HepG2 (cell line): ENCODE measurements around the gene C1orf185. TPM values are rescaled to one million over a fixed set of nuclear protein-coding genes. Genes with fewer than 3 reads are reported as not detected.

Source experiments
- ATAC-seq: fragments of 200-7000 bp; cut with Tn5 transposase; 3 replicates; pipeline ENCODE4 v1.9.1; 2020; ENCODE audit warnings: mild to moderate bottlenecking, moderate library complexity
- BruUV-seq: library from RNA; stranded (reverse); fragments of 400-500 nt; replicated peaks from 2 replicates; lab custom pipeline; 2021; lab: Mats Ljungman, UMichigan
- CTCF ChIA-PET: fragments of 300-600 bp; formaldehyde crosslinking; extraction: SDS; loops from one replicate; lab custom pipeline; 2021; ENCODE audit warnings: low total read pairs, inconsistent platforms, low intra/inter-chr PET ratio; lab: Yijun Ruan, JAX
- POLR2A ChIA-PET: fragments of 350-600 bp; sonication (Branson Sonifier 250); formaldehyde crosslinking; loops from one replicate; lab custom pipeline; 2020; ENCODE audit warnings: antibody characterized with exemption, inconsistent platforms; lab: Yijun Ruan, JAX
- DNase-seq: peaks from one replicate; pipeline ENCODE4 v3.0.0-alpha.2; 2015; ENCODE audit warnings: low spot score
- FAIRE-seq: peaks from 3 replicates; lab custom pipeline; 2011; peaks lifted over from hg19 to GRCh38; lab: Jason Lieb, UNC
- H2AFZ ChIP-seq: one replicate; pipeline ENCODE4 v1.6.1; 2011; ENCODE audit warnings: low read length, inconsistent platforms
- H3K27ac ChIP-seq: fragments of 300-600 bp; 3 replicates; pipeline ENCODE4 v1.8.0; 2011; ENCODE audit warnings: mixed run types, mild to moderate bottlenecking, mixed read lengths, low read length, inconsistent platforms; ENCODE audit not compliant: insufficient read depth; ENCODE audit errors: extremely low read length
- H3K27me3 ChIP-seq, 2 experiments: fragments of 200-600 bp in 1 of 2; 2 replicates in 1 of 2; 3 replicates in 1 of 2; pipeline versions ENCODE4 v1.6.0 to v1.8.0; 2011; ENCODE audit warnings: low read length in 2 of 2, mild to moderate bottlenecking in 2 of 2, moderate library complexity in 2 of 2, inconsistent platforms in 1 of 2; ENCODE audit not compliant: insufficient read depth in 2 of 2, control insufficient read depth in 1 of 2
- H3K36me3 ChIP-seq, 2 experiments: fragments of 200-600 bp in 1 of 2; replicated peaks in 1 of 2; 2 replicates in 1 of 2; 3 replicates in 1 of 2; pipeline versions ENCODE4 v1.5.1 to v1.8.0; 2011; ENCODE audit warnings: low read length in 2 of 2, inconsistent platforms in 1 of 2; ENCODE audit not compliant: insufficient read depth in 2 of 2, control insufficient read depth in 1 of 2
- H3K4me1 ChIP-seq: 2 replicates; pipeline ENCODE4 v1.5.1; 2012; ENCODE audit warnings: low read length, inconsistent platforms; ENCODE audit not compliant: insufficient read depth
- H3K4me2 ChIP-seq: 2 replicates; pipeline ENCODE4 v1.6.0; 2011; ENCODE audit warnings: low read depth, low read length, inconsistent platforms
- H3K4me3 ChIP-seq, 3 experiments: fragments of 200-600 bp in 1 of 3; sonication (generic), shearing (Covaris generic) in 1 of 3; replicated peaks in 1 of 3; 2 replicates each; pipeline ENCODE4 v1.5.1; 2011 to 2016; ENCODE audit warnings: low read length in 3 of 3, inconsistent platforms in 2 of 3, low read depth in 2 of 3, mild to moderate bottlenecking in 2 of 3, control low read depth in 1 of 3, mixed read lengths in 1 of 3; ENCODE audit not compliant: insufficient read depth in 1 of 3
- H3K79me2 ChIP-seq: one replicate; pipeline ENCODE4 v1.6.1; 2011; ENCODE audit warnings: low read length, inconsistent platforms; ENCODE audit not compliant: insufficient read depth
- H3K9ac ChIP-seq: 2 replicates; pipeline ENCODE4 v1.6.0; 2011; ENCODE audit warnings: mild to moderate bottlenecking, low read depth, low read length, inconsistent platforms; ENCODE audit not compliant: insufficient read depth
- H3K9me3 ChIP-seq: 2 replicates; pipeline ENCODE4 v1.5.1; 2012; ENCODE audit warnings: mild to moderate bottlenecking, low read length
- H4K20me1 ChIP-seq: 2 replicates; pipeline ENCODE4 v1.6.0; 2011; ENCODE audit warnings: inconsistent platforms, mild to moderate bottlenecking, low read length, moderate library complexity; ENCODE audit not compliant: insufficient read depth
- JARID2 ChIP-seq: sonication (generic); formaldehyde crosslinking; IDR thresholded peaks from 2 replicates; pipeline ENCODE4 v1.8.1; 2023; ENCODE audit warnings: missing genetic modification reagents, inconsistent platforms; ENCODE audit not compliant: insufficient replicate concordance
- KLF6 ChIP-seq: IDR thresholded peaks from 2 replicates; pipeline ENCODE4 v1.8.0; 2016; ENCODE audit warnings: missing biosample characterization, missing genetic modification reagents
- MIER3 ChIP-seq: IDR thresholded peaks from 2 replicates; pipeline ENCODE4 v1.6.1; 2016; ENCODE audit warnings: missing compliant biosample characterization, borderline replicate concordance
- NFYC ChIP-seq: IDR thresholded peaks from 2 replicates; pipeline ENCODE4 v1.6.1; 2016; ENCODE audit warnings: missing genetic modification reagents, missing compliant biosample characterization
- NR2C2 ChIP-seq: sonication (generic); formaldehyde crosslinking; IDR thresholded peaks from 2 replicates; pipeline ENCODE4 v1.4.0; 2020; ENCODE audit warnings: missing genetic modification reagents, mild to moderate bottlenecking, moderate library complexity, borderline replicate concordance
- REL ChIP-seq: sonication (generic); formaldehyde crosslinking; conservative IDR thresholded peaks from 2 replicates; pipeline ENCODE4 v1.8.0; 2022; ENCODE audit warnings: mild to moderate bottlenecking, missing genetic modification reagents, moderate library complexity
- SCMH1 ChIP-seq: sonication (generic); formaldehyde crosslinking; IDR thresholded peaks from 2 replicates; pipeline ENCODE4 v1.9.0; 2021; ENCODE audit warnings: missing genetic modification reagents, mild to moderate bottlenecking, borderline replicate concordance
- SKIL ChIP-seq: sonication (generic); formaldehyde crosslinking; IDR thresholded peaks from 2 replicates; pipeline ENCODE4 v1.8.0; 2022; ENCODE audit warnings: missing genetic modification reagents, mild to moderate bottlenecking, moderate library complexity, borderline replicate concordance
- SMAD9 ChIP-seq: sonication (generic); formaldehyde crosslinking; IDR thresholded peaks from 2 replicates; pipeline ENCODE4 v1.5.1; 2020; ENCODE audit warnings: mild to moderate bottlenecking, missing genetic modification reagents
- THAP8 ChIP-seq: sonication (generic); formaldehyde crosslinking; IDR thresholded peaks from 2 replicates; pipeline ENCODE4 v1.5.1; 2020; ENCODE audit warnings: missing genetic modification reagents, mild to moderate bottlenecking, borderline replicate concordance
- TOPORS ChIP-seq: sonication (generic); formaldehyde crosslinking; IDR thresholded peaks from 2 replicates; pipeline ENCODE4 v1.8.0; 2023; ENCODE audit warnings: mild to moderate bottlenecking, missing genetic modification reagents
- WGBS: methylation state at CpG from one replicate; pipeline ENCODE4 v1.1.6; 2017; ENCODE audit warnings: low lambda C conversion rate; 5-methylcytosine and 5-hydroxymethylcytosine counted together
- in situ Hi-C: cut with HindIII; loops from 2 replicates; pipeline ENCODE4 v1.10.0; 2017; ENCODE audit warnings: low pct_unique_long_range_greater_than_20kb; ENCODE audit not compliant: extremely low pct_ligation_motif_present
- intact Hi-C: fragments of 100-400 bp; cut with micrococcal nuclease; formaldehyde crosslinking; loops from one replicate; pipeline ENCODE4 v1.10.0; 2022; ENCODE audit not compliant: unreplicated experiment
- polyA plus RNA-seq, 8 experiments: library from polyadenylated mRNA; depleted of rRNA in 3 of 8; stranded (reverse) in 7 of 8; unstranded in 1 of 8; fragments of >200 nt; fragmentation: Illumina TruSeq in 4 of 8; extraction: Trizol in 4 of 8; gene quantifications; 2 replicates each; pipeline versions ENCODE4 v1.2.1 to v1.2.3, GENCODE V29; 2011 to 2016; ENCODE audit warnings: low read depth in 4 of 8, missing spikeins in 1 of 8, mixed read lengths in 1 of 8; ENCODE audit not compliant: insufficient read depth in 1 of 8
- total RNA-seq, 5 experiments: library from RNA; depleted of rRNA; stranded (reverse); fragments of >200 nt; fragmentation: Illumina TruSeq; extraction: Trizol; gene quantifications; 2 replicates each; pipeline ENCODE4 v1.2.3, GENCODE V29; 2016; ENCODE audit warnings: low read depth in 1 of 5

C1orf185 gene
- total and polyA plus RNA-seq, 2 of the 13 experiments (the other 11 are each of a cell fraction or from before 2014, with no cell fraction given) = not detected

GRCh38 chr1:51070640-51071039, 31.4 kb upstream of the C1orf185 start:
- H3K4me3 ChIP-seq = no peak overlapping the region
- WGBS = 2% methylated on average over 1 of the region's 1 CpG
- no TSS peak for BruUV-seq

More at GRCh38 chr1:51070640-51071039, 31.4 kb upstream of the C1orf185 start:
- Histone ChIP-seq H3K4me1 (no peaks in the 10 kb centered on the region), H4K20me1 (no peaks in the 10 kb centered on the region), H3K79me2 (no peaks in the 10 kb centered on the region), H3K4me2 (no peak overlapping the region), H3K36me3 (no peaks in the 10 kb centered on the region), H3K27me3 (no peaks in the 10 kb centered on the region; a peak in 1 of 5 replicates), H3K9ac (no peak overlapping the region), H2AFZ (no peak overlapping the region), H3K9me3 (no peaks in the 10 kb centered on the region), H3K27ac (no peak overlapping the region)
- FAIRE-seq (no peak), DNase-seq (no peak), ATAC-seq (no peak)
- in situ Hi-C loops = no loop called here
- intact Hi-C loops = no loop called here
- no peak for TF ChIP-seq SCMH1 (CRISPR knock-in tag)
- TF ChIP-seq THAP8 (CRISPR knock-in tag) = no peak
- no peak for TF ChIP-seq NR2C2
- no peak for TF ChIP-seq MIER3
- no peak for TF ChIP-seq SMAD9
- TF ChIP-seq TOPORS = no peak
- no peak for TF ChIP-seq NFYC (CRISPR knock-in tag)
- TF ChIP-seq JARID2 = no peak
- TF ChIP-seq REL = no peak
- TF ChIP-seq KLF6 (CRISPR knock-in tag) = no peak
- TF ChIP-seq SKIL (CRISPR knock-in tag) = no peak
- ChIA-PET CTCF (no interaction called here), POLR2A (no interaction called here)
